ENCODE measurements around the gene TNNT3. TPM values are rescaled to one million over a fixed set of nuclear protein-coding genes. Genes with fewer than 3 reads are reported as not detected.
"Not testable (repeated sequence)": the region's sequence is repeated elsewhere in the genome, so short reads cannot be mapped to it uniquely, and the experiment has no call there.

The TNNT3 gene
- total RNA-seq, 2 donors from 2014 or later: 1.6 TPM; not detected in 1

- intact Hi-C loops (cut with DNase I): no loop called here
- 80 to 87% methylated on average over 11 to 23 of the region's 25 CpGs for WGBS, 2 donors
- H3K27me3 ChIP-seq: no peaks in the 10 kb centered on the region
- ATAC-seq (no peak), DNase-seq (no peak)
- H3K9me3 ChIP-seq: no peaks in the 10 kb centered on the region
- TF ChIP-seq POLR2A (IDR thresholded peaks at IDR 0.05) (no peak), CTCF (IDR thresholded peaks at IDR 0.05) (no peak)
- H3K4me3 ChIP-seq: no peak overlapping the region
- H3K27ac ChIP-seq: no peak overlapping the region
- no peaks in the 10 kb centered on the region for H3K36me3 ChIP-seq (replicated peaks in 1 of 2; ENCODE audit: insufficient read depth in 1 of 2, low read depth in 2 of 2)
- peaks cover 31% of the 10 kb centered on the region for H3K4me1 ChIP-seq
Measured at GRCh38 chr11:1872267-1872985, 47.1 kb upstream of the TNNT3 start.

- WGBS, 2 donors: 59% methylated on average over 11 of the region's 11 CpGs
- TF ChIP-seq POLR2A (IDR thresholded peaks at IDR 0.05) (no peak), CTCF (IDR thresholded peaks at IDR 0.05) (no peak)
- no peak overlapping the region for H3K27ac ChIP-seq
- H3K36me3 ChIP-seq (replicated peaks in 1 of 2; ENCODE audit: insufficient read depth in 1 of 2, low read depth in 2 of 2): no peaks in the 10 kb centered on the region
- no peaks in the 10 kb centered on the region for H3K27me3 ChIP-seq
- H3K4me1 ChIP-seq: peaks cover 33% of the 10 kb centered on the region
- intact Hi-C loops (cut with DNase I): no loop called here
- no peak for ATAC-seq
- H3K4me3 ChIP-seq: no peak overlapping the region
- no peaks in the 10 kb centered on the region for H3K9me3 ChIP-seq
- DNase-seq: peak in 1 of 4 donors; percentile 1
Measured at GRCh38 chr11:1873048-1873812, 46.3 kb upstream of the TNNT3 start.

GRCh38 chr11:1873813-1874150 lies 45.7 kb upstream of the TNNT3 start:
- WGBS, 2 donors: 79 to 84% methylated on average over 11 to 16 of the region's 17 CpGs
- H3K27ac ChIP-seq; H3K36me3 ChIP-seq (replicated peaks in 1 of 2; ENCODE audit: insufficient read depth in 1 of 2, low read depth in 2 of 2); ATAC-seq; intact Hi-C loops (cut with DNase I); H3K27me3 ChIP-seq; H3K4me3 ChIP-seq; H3K9me3 ChIP-seq; DNase-seq: not testable (repeated sequence)
- H3K4me1 ChIP-seq: peaks cover 33% of the 10 kb centered on the region

GRCh38 chr11:1874441-1875092 lies 44.9 kb upstream of the TNNT3 start:
- peaks cover 33% of the 10 kb centered on the region for H3K4me1 ChIP-seq
- WGBS, 2 donors: 80 to 82% methylated on average over 11 to 14 of the region's 17 CpGs
- H3K36me3 ChIP-seq (replicated peaks in 1 of 2; ENCODE audit: insufficient read depth in 1 of 2, low read depth in 2 of 2); H3K27ac ChIP-seq; ATAC-seq; H3K9me3 ChIP-seq; H3K4me3 ChIP-seq; H3K27me3 ChIP-seq: not testable (repeated sequence)
- DNase-seq: peak in 1 of 4 donors; percentile 4
- intact Hi-C loops (cut with DNase I): loop anchor here (5.0 kb wide), 1 partner anchor 47 kb away; no protein-coding TSS in a partner anchor

GRCh38 chr11:1875093-1875850 lies 44.2 kb upstream of the TNNT3 start:
- Histone ChIP-seq H3K9me3 (no peaks in the 10 kb centered on the region), H3K27ac (no peak overlapping the region), H3K4me1 (peaks cover 28% of the 10 kb centered on the region), H3K4me3 (no peak overlapping the region), H3K36me3 (replicated peaks in 1 of 2; ENCODE audit: insufficient read depth in 1 of 2, low read depth in 2 of 2) (no peaks in the 10 kb centered on the region), H3K27me3 (no peaks in the 10 kb centered on the region)
- intact Hi-C loops (cut with DNase I): loop anchor here (5.0 kb wide), 1 partner anchor 48 kb away; no protein-coding TSS in a partner anchor
- ATAC-seq (no peak), DNase-seq (peak in 1 of 4 donors; percentile 5)
- TF ChIP-seq CTCF (IDR thresholded peaks at IDR 0.05) (no peak), POLR2A (IDR thresholded peaks at IDR 0.05) (no peak)
- 68 to 71% methylated on average over 15 to 27 of the region's 28 CpGs for WGBS, 2 donors

- peak overlapping the region in 1 of 4 donors; percentile 0 for H3K27ac ChIP-seq
Measured at GRCh38 chr11:1875851-1876301, 43.6 kb upstream of the TNNT3 start.

More at GRCh38 chr11:1875851-1876301, 43.6 kb upstream of the TNNT3 start:
- H3K36me3 ChIP-seq (replicated peaks in 1 of 2; ENCODE audit: insufficient read depth in 1 of 2, low read depth in 2 of 2); H3K9me3 ChIP-seq; H3K4me3 ChIP-seq; H3K27me3 ChIP-seq; ATAC-seq: not testable (repeated sequence)
- WGBS, 2 donors: 40 to 76% methylated on average over 2 to 13 of the region's 13 CpGs
- DNase-seq: peak in 1 of 4 donors; percentile 4
- intact Hi-C loops (cut with DNase I): loop anchor here (5.0 kb wide), 1 partner anchor 49 kb away; no protein-coding TSS in a partner anchor
- peaks cover 22% of the 10 kb centered on the region for H3K4me1 ChIP-seq

Measured in body of pancreas (tissue), 4 donors.